ENCODE results near the gene DNAAF2.

The DNAAF2 gene

DNA sequence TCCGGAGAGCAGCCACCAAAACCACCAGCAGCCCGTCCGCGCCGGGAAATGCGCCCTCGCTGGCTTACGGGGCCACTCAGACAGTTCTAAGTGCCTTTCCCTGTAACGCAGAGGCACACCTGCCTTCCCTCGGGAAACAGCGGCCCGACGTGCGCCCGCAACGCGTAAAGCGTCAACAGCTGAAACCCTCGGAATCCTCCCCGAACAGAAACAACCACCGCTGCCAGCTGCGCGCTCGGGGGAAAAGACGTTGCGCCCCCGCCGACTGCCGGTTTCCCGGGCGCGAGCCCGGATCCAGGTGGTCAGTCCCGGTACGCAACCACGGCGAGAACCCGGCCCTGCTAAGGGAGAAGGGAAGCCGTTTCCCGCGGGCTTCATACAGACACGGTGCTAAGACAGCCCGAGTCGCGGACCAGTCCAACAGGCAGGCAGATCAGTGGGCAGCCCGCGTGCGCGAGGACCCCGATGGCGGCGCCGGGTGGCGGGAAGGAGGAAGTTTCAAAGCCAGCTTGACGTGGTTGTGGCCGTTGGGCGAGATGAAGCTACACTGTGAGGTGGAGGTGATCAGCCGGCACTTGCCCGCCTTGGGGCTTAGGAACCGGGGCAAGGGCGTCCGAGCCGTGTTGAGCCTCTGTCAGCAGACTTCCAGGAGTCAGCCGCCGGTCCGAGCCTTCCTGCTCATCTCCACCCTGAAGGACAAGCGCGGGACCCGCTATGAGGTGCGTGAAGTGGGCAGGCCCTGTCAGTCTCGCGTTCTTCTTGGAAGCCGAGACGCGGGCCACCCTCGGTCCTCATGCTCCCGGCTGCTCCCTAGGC lies 36.4 kb downstream of the DNAAF2 start, which contains the start of gene LRR1:
Gene LRR1, plus strand, starts transcription at position 456 of the 816 bp plus-strand sequence. Its CDS starts 81 bp downstream, at position 537.
- no peaks in the 10 kb centered on the region for H3K9me3 ChIP-seq (ENCODE audit: control extremely low read depth in 1 of 5, control insufficient read depth in 4 of 5, insufficient read depth in 2 of 5, low read depth in 1 of 5, low read length in 4 of 5)
- peaks cover 0 to 12% (median 0%) of the 10 kb centered on the region in 4 experiments for H3K36me3 ChIP-seq (ENCODE audit: control insufficient read depth in 4 of 4, insufficient read depth in 4 of 4, low read length in 3 of 4)
- H3K27ac ChIP-seq (ENCODE audit: insufficient read depth in 1 of 2, low read depth in 1 of 2, low read length in 2 of 2, poor library complexity in 1 of 2, severe bottlenecking in 2 of 2), result peak within 1 kb of the TSS; percentile 97 to 99
- no peaks in the 10 kb centered on the region for H3K27me3 ChIP-seq (replicated peaks in 2 of 5; ENCODE audit: control insufficient read depth in 4 of 5, insufficient read depth in 5 of 5, low read length in 4 of 5)
- DNase-seq, result peak; percentile 80 to 91 (median 87)
- under 1% methylated on average over 59 of the region's 77 CpGs for WGBS (ENCODE audit: insufficient coverage)
- ChIA-PET POLR2A (interaction anchor here (0.6 to 2.3 kb wide), 5 partner anchors 12 to 35 kb away, joined by 3 to 16 read pairs (median 9); partner anchors contain the start of genes DNAAF2, MGAT2, RPL36AL and RPS29), CTCF (interaction anchor here (0.7 to 3.4 kb wide), 4 partner anchors 11 to 101 kb away, joined by 3 to 20 read pairs (median 4); partner anchors contain the start of genes DNAAF2 and RPS29)
- H3K4me1 ChIP-seq (ENCODE audit: control extremely low read depth in 1 of 4, control insufficient read depth in 4 of 4, insufficient read depth in 4 of 4, low read length in 3 of 4), result peaks cover 18 to 48% (median 32%) of the 10 kb centered on the region in 4 experiments
- H3K4me3 ChIP-seq (ENCODE audit: control insufficient read depth in 1 of 7, extremely low read depth in 1 of 7, insufficient read depth in 4 of 7, low read depth in 2 of 7, low read length in 6 of 7), result peak within 1 kb of the TSS; percentile 88 to 98 (median 95)

DNA sequence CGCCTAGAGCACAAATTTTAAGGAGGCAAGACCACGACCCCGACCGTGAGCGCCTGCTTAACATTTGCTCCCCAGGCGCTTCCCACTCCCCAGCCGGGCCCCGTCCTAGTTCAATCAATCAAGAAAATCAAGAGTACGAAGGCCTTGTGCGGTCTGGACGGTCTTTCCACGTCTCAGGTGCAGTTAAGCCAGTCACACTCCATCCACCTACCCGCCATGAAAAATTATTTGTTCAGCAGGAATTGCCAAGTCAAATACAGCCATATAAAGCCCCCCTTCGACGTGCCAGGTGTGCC lies 36.9 kb downstream of the DNAAF2 start:
- POLR2A ChIA-PET, result interaction anchor here (1.0 to 2.3 kb wide), 4 partner anchors 12 to 36 kb away, joined by 3 to 16 read pairs (median 9); partner anchors contain the start of genes DNAAF2, MGAT2, RPL36AL and RPS29
- Histone ChIP-seq H3K36me3 (ENCODE audit: control insufficient read depth in 4 of 4, insufficient read depth in 4 of 4, low read length in 3 of 4) (peaks cover 0 to 10% (median 0%) of the 10 kb centered on the region in 4 experiments), H3K27me3 (replicated peaks in 2 of 5; ENCODE audit: control insufficient read depth in 4 of 5, insufficient read depth in 5 of 5, low read length in 4 of 5) (no peaks in the 10 kb centered on the region), H3K27ac (ENCODE audit: insufficient read depth in 1 of 2, low read depth in 1 of 2, low read length in 2 of 2, poor library complexity in 1 of 2, severe bottlenecking in 2 of 2) (peak overlapping the region; percentile 97 to 99), H3K9me3 (ENCODE audit: control extremely low read depth in 1 of 5, control insufficient read depth in 4 of 5, insufficient read depth in 2 of 5, low read depth in 1 of 5, low read length in 4 of 5) (no peaks in the 10 kb centered on the region), H3K4me3 (ENCODE audit: control insufficient read depth in 1 of 7, extremely low read depth in 1 of 7, insufficient read depth in 4 of 7, low read depth in 2 of 7, low read length in 6 of 7) (peak overlapping the region; percentile 88 to 98 (median 95)), H3K4me1 (ENCODE audit: control extremely low read depth in 1 of 4, control insufficient read depth in 4 of 4, insufficient read depth in 4 of 4, low read length in 3 of 4) (peaks cover 19 to 48% (median 32%) of the 10 kb centered on the region in 4 experiments)
- CTCF ChIA-PET, result interaction anchor here (0.6 to 3.4 kb wide), 5 partner anchors 11 to 100 kb away, joined by 3 to 20 read pairs (median 3); partner anchors contain the start of genes MGAT2, RPL36AL and RPS29
- 0% methylated on average over 15 of the region's 15 CpGs for WGBS (ENCODE audit: insufficient coverage)
- DNase-seq, result no peak

DNA sequence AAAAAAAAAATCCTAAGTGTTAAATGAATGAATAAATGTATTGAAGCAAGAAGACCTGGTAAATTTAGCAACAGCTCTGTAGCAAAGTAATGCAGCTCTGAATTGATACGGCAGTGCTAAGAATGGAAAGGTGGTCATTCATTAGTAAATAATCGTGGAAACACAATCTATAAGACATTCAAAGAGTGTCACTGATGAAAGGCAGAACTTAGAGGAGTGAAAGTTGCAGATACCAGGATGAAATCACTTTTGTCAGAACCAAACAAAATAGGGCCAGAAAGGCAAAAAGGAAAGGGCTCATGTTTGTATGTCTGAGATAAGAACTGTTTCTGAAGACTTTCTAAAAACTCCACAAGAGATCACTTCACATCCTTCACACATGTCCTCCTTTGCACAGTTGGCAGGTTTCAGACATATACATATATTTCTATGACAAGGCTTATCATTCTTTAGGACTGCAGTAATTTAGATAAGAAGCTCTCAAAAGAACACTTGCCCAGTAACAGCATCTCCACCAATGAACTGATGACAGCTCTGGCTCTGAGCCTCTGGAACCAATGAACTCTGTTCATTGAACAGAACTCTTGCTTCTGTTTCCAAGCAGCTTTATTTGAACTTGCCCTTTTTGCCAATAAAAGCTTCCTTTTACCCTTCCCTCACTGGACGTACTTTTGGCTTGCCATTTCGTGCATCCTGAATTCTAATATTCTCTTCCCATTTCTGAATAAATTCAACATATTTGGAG lies 40.5 kb downstream of the DNAAF2 start:
- peaks cover 19 to 41% (median 30%) of the 10 kb centered on the region in 4 experiments for H3K4me1 ChIP-seq (ENCODE audit: control extremely low read depth in 1 of 4, control insufficient read depth in 4 of 4, insufficient read depth in 4 of 4, low read length in 3 of 4)
- H3K27ac ChIP-seq (ENCODE audit: insufficient read depth in 1 of 2, low read depth in 1 of 2, low read length in 2 of 2, poor library complexity in 1 of 2, severe bottlenecking in 2 of 2), result peak overlapping the region; percentile 75 to 89
- H3K36me3 ChIP-seq (ENCODE audit: control insufficient read depth in 4 of 4, insufficient read depth in 4 of 4, low read length in 3 of 4), result no peaks in the 10 kb centered on the region
- DNase-seq, result peak; percentile 80 to 94 (median 89)
- WGBS (ENCODE audit: insufficient coverage), result 5% methylated on average over 4 of the region's 4 CpGs
- no peaks in the 10 kb centered on the region for H3K27me3 ChIP-seq (replicated peaks in 2 of 5; ENCODE audit: control insufficient read depth in 4 of 5, insufficient read depth in 5 of 5, low read length in 4 of 5)
- no peaks in the 10 kb centered on the region for H3K9me3 ChIP-seq (ENCODE audit: control extremely low read depth in 1 of 5, control insufficient read depth in 4 of 5, insufficient read depth in 2 of 5, low read depth in 1 of 5, low read length in 4 of 5)
- H3K4me3 ChIP-seq (ENCODE audit: control insufficient read depth in 1 of 7, extremely low read depth in 1 of 7, insufficient read depth in 4 of 7, low read depth in 2 of 7, low read length in 6 of 7), result peak overlapping the region in 2 of 7 experiments; percentile 16 to 46
- POLR2A ChIA-PET, result interaction anchor here (1.1 to 2.5 kb wide), 3 partner anchors 8 to 40 kb away, joined by 8 to 13 read pairs (median 11); partner anchors contain the start of genes MGAT2, RPL36AL and RPS29
- CTCF ChIA-PET, result interaction anchor here (1.3 to 2.2 kb wide), 5 partner anchors 8 to 40 kb away, joined by 3 to 15 read pairs (median 9); partner anchors contain the start of genes DNAAF2, MGAT2, RPL36AL and RPS29

DNA sequence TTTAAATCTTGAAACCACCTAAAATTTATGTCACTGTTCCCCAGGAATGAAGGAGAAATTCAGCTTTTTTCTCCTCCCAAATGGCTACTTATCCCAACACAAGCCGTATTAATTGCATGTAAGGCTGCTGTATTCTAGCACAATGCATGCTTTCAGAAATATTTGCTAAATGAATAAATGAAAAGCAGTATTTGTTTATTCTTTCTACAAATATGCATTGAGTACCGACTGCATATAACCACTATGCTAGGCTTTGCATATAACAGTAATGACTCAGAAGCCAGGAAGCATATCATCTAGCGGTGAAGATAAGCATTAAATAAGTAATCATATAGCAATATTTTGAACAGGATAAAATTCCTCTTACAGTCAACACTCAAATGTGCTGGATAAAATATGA lies 42.0 kb downstream of the DNAAF2 start:
- DNase-seq, result peak in 1 of 3 donors; percentile 27
- CTCF ChIA-PET, result no interaction called here

DNA sequence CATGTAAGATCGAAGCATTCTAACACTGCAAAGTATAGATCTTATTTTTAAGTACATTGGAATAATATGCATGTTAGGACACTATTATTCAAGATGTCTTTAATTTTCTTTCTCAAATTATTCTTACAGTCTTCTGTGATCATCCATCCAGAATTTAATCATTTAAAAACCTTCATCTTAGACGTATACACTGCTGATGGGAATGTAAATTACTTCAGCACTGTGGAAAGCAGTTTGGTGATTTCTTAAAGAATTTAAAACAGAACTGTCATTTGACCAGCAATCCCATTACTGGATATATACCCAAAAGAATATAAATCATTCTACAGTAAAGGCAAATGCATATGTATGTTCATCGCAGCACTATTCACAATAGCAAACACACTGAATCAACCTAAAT lies 45.7 kb downstream of the DNAAF2 start:
- Histone ChIP-seq H3K27ac (ENCODE audit: insufficient read depth in 1 of 2, low read depth in 1 of 2, low read length in 2 of 2, poor library complexity in 1 of 2, severe bottlenecking in 2 of 2) (no peak overlapping the region), H3K9me3 (ENCODE audit: control extremely low read depth in 1 of 5, control insufficient read depth in 4 of 5, insufficient read depth in 2 of 5, low read depth in 1 of 5, low read length in 4 of 5) (no peaks in the 10 kb centered on the region), H3K36me3 (ENCODE audit: control insufficient read depth in 4 of 4, insufficient read depth in 4 of 4, low read length in 3 of 4) (peaks cover 0 to 4% (median under 1%) of the 10 kb centered on the region in 4 experiments), H3K4me1 (ENCODE audit: control extremely low read depth in 1 of 4, control insufficient read depth in 4 of 4, insufficient read depth in 4 of 4, low read length in 3 of 4) (peaks cover 9 to 16% (median 12%) of the 10 kb centered on the region in 4 experiments), H3K27me3 (replicated peaks in 2 of 5; ENCODE audit: control insufficient read depth in 4 of 5, insufficient read depth in 5 of 5, low read length in 4 of 5) (no peaks in the 10 kb centered on the region), H3K4me3 (ENCODE audit: control insufficient read depth in 1 of 7, extremely low read depth in 1 of 7, insufficient read depth in 4 of 7, low read depth in 2 of 7, low read length in 6 of 7) (no peak overlapping the region)
- WGBS (ENCODE audit: insufficient coverage), result no CpG with 5 or more reads among the region's 3 CpGs
- no peak for DNase-seq
- ChIA-PET CTCF (no interaction called here), POLR2A (no interaction called here)

More for the DNA sequence above, 42.0 kb downstream of the DNAAF2 start:
- Histone ChIP-seq H3K27me3 (replicated peaks in 2 of 5; ENCODE audit: control insufficient read depth in 4 of 5, insufficient read depth in 5 of 5, low read length in 4 of 5) (no peaks in the 10 kb centered on the region), H3K4me3 (ENCODE audit: control insufficient read depth in 1 of 7, extremely low read depth in 1 of 7, insufficient read depth in 4 of 7, low read depth in 2 of 7, low read length in 6 of 7) (no peak overlapping the region), H3K27ac (ENCODE audit: insufficient read depth in 1 of 2, low read depth in 1 of 2, low read length in 2 of 2, poor library complexity in 1 of 2, severe bottlenecking in 2 of 2) (no peak overlapping the region), H3K36me3 (ENCODE audit: control insufficient read depth in 4 of 4, insufficient read depth in 4 of 4, low read length in 3 of 4) (no peaks in the 10 kb centered on the region), H3K4me1 (ENCODE audit: control extremely low read depth in 1 of 4, control insufficient read depth in 4 of 4, insufficient read depth in 4 of 4, low read length in 3 of 4) (peaks cover 19 to 37% (median 27%) of the 10 kb centered on the region in 4 experiments), H3K9me3 (ENCODE audit: control extremely low read depth in 1 of 5, control insufficient read depth in 4 of 5, insufficient read depth in 2 of 5, low read depth in 1 of 5, low read length in 4 of 5) (no peaks in the 10 kb centered on the region)
- POLR2A ChIA-PET, result interaction anchor here (0.7 kb wide), 1 partner anchor 31 kb away, joined by 4 read pairs; no protein-coding TSS in a partner anchor
- WGBS (ENCODE audit: insufficient coverage), result no CpG with 5 or more reads among the region's 3 CpGs

DNA sequence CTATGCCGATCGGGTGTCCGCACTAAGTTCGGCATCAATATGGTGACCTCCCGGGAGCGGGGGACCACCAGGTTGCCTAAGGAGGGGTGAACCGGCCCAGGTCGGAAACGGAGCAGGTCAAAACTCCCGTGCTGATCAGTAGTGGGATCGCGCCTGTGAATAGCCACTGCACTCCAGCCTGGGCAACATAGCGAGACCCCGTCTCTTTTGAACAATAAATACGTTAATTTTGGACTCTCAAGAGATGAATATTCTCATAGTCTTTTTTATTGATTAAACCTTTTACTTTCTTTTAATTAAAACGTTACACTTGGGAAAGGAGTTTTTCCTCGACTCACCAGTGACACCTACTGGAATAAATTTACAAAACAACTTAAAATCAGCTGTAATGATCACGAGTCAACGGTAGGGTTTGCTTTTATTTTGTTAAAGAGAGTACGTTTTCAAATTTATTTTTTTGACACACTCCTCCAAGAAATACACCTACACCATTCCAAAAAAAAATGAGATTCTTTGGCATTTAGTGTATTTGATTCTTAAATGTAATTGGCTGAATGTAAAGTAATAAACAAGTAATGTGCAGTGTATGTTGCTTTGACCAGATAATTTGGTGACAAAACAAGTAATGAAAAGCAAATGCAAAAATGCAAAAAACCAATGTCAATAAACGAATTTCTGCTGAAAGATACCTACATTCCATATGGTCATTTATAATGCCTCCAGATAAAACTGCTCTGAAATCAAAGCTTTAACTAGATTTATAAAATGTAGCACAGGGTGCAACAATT lies 48.2 kb downstream of the DNAAF2 start:
- Histone ChIP-seq H3K36me3 (ENCODE audit: control insufficient read depth in 4 of 4, insufficient read depth in 4 of 4, low read length in 3 of 4) (peaks cover 9 to 29% (median 20%) of the 10 kb centered on the region in 4 experiments), H3K4me3 (ENCODE audit: control insufficient read depth in 1 of 7, extremely low read depth in 1 of 7, insufficient read depth in 4 of 7, low read depth in 2 of 7, low read length in 6 of 7) (peak overlapping the region; percentile 44 to 99 (median 93)), H3K27me3 (replicated peaks in 2 of 5; ENCODE audit: control insufficient read depth in 4 of 5, insufficient read depth in 5 of 5, low read length in 4 of 5) (no peaks in the 10 kb centered on the region), H3K9me3 (ENCODE audit: control extremely low read depth in 1 of 5, control insufficient read depth in 4 of 5, insufficient read depth in 2 of 5, low read depth in 1 of 5, low read length in 4 of 5) (no peaks in the 10 kb centered on the region), H3K4me1 (ENCODE audit: control extremely low read depth in 1 of 4, control insufficient read depth in 4 of 4, insufficient read depth in 4 of 4, low read length in 3 of 4) (peaks cover 13 to 25% (median 16%) of the 10 kb centered on the region in 4 experiments), H3K27ac (ENCODE audit: insufficient read depth in 1 of 2, low read depth in 1 of 2, low read length in 2 of 2, poor library complexity in 1 of 2, severe bottlenecking in 2 of 2) (peak overlapping the region; percentile 96 to 98)
- CTCF ChIA-PET, result interaction anchor here (0.6 to 4.2 kb wide), 12 partner anchors 8 to 125 kb away, joined by 3 to 28 read pairs (median 4); partner anchors contain the start of genes LRR1, MGAT2 and RPL36AL
- 60% methylated on average over 1 of the region's 21 CpGs for WGBS (ENCODE audit: insufficient coverage)
- peak; percentile 84 to 90 (median 86) for DNase-seq
- POLR2A ChIA-PET, result interaction anchor here (0.5 to 2.9 kb wide), 6 partner anchors 8 to 181 kb away, joined by 3 to 25 read pairs (median 6); partner anchors contain the start of genes KLHDC2, LRR1, MGAT2 and RPL36AL
